Stimulated activated CD4-positive, alpha-beta T cell treated with anti-CD3 and anti-CD28 coated beads, TNF-alpha, amount 100 ng/mL, for 4 hours (primary cell): ENCODE results near the gene HIPK1.

ENCODE experiments used
- DNase-seq, 3 experiments: peaks; one replicate each; pipeline ENCODE4 v3.0.0-alpha.2; 2020; ENCODE audit warnings: low read depth in 3 of 3

HIPK1 gene

GRCh38 chr1:113913887-113914664 lies 15.0 kb upstream of the HIPK1 start:
- no peak for DNase-seq

- no peak for DNase-seq
Observed at GRCh38 chr1:113916974-113917373, 12.2 kb upstream of the HIPK1 start.

DNA sequence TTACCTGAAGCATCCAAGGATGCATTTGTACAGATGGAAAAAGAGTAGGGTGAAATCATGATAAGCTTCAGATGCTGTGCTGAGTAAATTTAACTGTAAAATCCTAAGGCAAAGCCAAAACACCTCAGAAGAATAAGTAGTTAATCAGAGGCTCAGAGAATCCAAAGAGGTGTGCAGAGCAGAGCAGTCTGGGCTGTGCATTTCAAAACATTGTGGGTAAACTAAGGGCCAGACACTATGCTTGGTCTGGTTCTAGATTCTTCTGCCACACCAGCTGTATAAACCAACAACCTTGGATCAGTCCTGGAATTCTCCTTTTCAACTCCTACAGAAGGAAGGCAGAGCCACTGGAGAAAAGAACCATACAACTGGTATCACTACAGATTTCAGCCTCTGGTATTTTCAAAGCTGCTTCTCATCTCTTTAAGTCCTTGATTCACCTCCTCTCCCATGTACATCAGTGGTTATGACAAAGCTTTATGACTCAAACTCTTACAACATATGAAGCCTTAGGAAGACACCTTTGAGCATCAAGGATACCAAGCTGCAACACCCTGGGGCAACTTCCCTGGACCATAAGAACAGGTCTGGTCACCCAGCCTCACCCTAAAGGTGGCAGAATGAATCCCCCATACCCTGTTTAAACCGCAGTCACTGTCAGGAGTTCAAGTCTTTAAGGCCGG lies 11.6 kb upstream of the HIPK1 start:
- DNase-seq, result no peak

DNA sequence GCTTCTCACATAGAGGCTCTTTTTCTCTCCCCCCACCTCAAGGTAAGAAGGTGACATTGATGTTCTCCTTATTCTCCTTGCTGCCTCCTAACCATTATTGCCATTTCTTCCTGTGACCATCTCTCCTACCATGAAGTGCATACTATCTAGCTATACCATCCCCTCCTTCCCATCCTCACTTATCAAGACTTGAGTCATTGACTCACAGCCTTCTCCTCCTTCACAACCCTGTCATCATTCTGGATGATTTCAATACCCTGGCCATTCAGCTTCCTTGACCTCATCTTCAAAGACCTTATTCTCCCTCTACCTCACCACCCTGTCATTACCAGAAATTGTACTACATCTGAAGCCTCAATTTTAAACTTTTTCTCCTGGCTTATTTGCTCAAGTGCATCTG lies 10.9 kb upstream of the HIPK1 start:
- no peak for DNase-seq

- no peak for DNase-seq
Observed at GRCh38 chr1:113922957-113923356, 6.2 kb upstream of the HIPK1 start.

DNA sequence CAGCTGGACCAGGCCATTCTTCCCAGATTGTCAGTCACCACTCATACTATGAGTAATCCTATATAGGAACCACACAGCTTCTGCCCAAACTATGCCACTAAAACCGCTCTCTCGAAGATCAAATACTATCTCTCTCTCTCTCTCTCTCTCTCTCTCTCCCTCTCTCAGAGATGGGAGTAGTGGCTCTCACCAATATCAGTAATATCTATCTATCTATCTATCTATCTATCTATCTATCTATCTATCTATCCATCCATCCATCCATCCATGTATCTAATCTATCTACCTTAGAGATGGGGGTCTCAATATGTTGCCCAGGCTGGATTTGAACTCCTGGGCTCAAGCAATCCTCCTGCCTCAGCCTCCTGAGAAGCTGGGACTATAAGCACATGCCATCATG lies 4.7 kb upstream of the HIPK1 start:
- no peak for DNase-seq

DNA sequence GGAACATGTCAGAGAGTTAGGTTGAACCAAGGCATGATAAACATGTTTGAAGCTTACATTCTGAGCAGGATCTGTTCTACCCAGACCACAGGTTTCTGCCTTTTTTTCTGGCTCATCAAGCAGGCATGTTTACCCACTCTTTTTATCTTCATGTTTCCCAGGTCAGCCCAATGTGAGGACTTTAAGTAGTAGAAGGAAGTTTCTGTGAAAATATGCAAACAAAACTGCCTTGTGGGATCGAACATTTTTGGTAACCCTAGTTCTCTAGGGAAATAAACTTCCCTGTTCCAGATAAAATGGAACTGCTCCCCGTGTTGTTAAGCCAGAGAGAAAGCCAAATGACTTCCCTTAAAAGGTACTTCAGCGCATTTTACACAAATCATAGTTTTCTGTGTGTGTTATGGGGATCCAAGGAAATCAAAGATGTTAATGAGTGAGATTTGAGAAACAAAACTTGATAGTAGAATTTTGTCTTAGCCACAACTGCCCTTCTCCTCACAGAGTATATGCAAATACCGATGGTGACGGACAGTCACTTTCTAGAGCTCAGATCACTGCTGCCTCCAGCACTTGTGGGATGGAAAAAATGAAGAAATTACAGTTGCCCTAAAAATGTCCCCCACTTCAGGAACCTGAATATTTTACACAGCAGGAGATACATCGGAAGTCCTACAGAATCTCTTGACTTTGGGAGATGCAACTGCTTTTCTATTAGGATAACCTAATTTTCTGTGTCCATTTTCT lies 765 bp upstream of the HIPK1 start:
- no peak for DNase-seq

DNA sequence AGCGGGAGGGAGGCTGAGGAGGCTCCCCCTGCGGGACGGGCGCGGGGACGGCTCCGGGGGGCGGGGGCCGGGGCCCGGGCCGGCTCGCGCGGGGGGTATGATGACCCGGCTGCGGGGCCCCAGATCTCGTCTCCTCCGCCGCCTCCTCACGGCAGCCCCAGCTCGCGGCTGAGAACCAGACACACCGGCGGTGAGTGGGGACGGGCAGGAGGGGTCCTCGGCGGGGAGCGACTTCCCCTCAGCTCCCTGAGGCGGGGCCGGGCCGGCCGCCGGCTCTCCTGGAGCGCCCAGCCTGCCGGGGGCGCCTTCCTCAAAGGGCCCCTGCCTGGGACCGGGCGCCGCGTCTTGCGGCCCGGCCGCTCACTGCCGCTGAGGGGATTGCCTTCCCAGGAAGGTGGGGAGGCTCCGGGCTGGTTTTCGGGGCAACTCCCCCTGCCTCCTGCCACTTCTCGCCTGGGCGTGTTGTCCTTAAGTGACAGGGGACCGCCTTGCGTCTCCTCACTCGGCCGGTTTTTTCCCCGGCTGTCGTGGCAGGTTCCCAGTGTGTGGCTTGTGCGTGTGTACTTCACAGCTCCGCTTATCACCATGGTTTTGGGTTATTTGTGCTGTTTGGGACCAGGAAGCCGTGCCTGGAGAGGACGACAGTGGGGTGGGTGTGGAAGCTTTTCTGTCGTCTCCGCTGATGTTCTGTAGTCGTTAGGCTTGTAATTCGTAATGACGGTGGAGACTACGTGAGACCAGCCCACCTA lies 800 bp downstream of the HIPK1 start:
- DNase-seq, result peak; percentile 30 to 44 (median 31)

DNA sequence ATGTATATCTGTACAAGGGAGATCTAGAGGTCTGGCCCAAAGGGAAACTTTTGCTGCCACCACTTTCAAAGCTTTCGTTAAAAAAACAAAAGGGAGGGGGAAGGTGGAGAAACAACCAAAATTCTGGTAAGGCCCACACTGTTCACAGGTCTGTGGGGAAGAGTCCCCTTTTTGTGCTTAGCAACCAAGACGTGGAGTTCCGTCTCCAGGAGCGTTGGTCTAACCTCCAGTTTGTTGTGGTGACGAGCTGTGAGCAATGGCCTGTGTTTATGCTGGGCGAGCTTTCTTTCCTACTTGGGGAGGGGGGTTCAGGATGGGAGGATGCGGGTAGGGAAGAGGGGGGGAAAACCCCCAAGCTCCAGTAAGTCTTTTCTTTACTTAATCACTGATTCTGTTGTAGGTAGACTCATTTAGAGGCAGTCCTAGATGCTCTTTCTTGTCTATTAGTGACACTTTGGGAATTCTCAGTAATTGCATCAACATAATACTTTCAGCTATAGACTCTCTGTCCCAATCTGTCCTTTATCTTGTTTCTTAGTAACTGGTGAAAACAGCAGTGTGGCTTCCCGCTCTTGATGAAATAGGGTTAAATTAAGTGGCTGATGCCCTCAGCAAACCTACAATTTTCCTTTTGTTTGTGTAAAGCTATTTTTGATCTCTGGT lies 1.5 kb downstream of the HIPK1 start:
- DNase-seq, result peak in 1 of 3 experiments; percentile 41

DNA sequence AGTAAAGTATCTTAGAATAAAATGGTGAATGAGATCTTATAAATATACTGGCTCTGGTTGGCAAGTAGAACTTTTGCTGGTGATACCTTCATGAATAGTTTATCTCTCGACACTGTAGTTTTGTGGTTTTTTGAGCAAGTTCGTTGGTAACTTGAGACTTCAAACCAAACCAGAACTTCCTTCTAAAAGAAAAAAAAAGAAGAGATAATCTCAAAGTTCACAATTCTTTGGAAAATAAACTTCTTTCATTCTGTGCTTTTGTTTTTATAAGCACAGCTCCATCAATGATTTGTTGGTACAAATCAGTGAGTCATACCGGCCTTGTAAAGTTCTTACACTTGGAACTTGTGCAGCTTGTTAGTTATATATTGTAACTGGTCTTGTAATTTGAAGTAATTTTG lies 2.3 kb downstream of the HIPK1 start:
- DNase-seq, result no peak

DNA sequence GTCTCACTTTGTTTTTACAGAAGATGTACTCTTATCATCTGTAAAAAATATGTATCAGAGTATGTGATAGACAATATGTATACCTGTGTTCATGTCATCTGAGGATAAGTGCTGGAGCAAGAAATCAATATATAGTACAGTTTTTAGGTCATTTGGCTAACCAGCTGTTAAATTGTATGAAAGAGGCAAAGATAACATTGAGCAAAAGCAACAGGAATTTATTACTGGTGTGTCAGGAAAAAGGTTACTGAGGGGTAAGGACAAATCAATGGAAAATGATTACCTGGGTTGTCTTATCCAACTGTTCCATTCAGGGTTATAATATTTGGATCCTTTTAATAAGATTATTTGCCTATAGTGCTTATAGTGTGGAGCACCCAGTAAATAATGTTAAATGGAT lies 4.9 kb downstream of the HIPK1 start:
- no peak for DNase-seq

- DNase-seq, result no peak
Observed at GRCh38 chr1:113934511-113935055, 5.5 kb downstream of the HIPK1 start.

DNA sequence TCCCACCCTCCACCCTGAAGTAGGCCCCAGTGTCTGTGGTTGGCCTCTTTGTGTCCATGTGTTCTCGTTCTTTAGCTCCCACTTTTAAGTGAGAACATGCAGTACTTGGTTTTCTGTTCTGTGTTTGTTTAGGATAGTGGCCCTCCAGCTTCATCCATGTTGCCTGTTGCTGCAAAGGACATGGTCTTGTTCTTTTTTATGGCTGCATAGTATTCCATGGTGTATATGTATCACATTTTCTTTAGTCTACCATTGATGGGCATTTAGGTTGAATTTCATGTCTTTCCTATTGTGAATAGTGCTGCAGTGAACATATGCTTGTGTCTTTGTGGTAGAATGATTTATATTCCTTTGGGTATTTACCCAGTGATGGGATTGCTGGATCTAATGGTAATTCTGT lies 6.1 kb downstream of the HIPK1 start:
- DNase-seq, result no peak

DNA sequence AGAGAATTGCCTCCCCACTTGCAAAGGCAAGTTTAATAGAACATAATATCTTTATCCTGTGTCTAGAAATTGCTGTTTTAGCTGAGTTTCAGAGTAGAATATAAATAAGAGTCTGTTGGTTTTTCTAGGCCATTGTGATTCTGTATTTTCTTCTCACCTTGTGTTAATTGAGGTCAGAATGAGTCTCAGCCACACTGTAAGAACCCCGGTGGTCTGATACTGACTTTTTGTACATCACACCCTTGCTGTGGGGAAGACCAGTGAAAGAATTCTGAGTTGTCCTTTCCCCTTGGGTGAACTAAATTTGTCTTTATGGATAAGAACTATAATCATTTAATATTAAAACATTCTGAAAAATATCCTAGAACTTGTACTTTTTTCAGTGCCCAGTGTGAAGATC lies 6.8 kb downstream of the HIPK1 start:
- DNase-seq, result no peak

GRCh38 chr1:113937146-113937545 lies 8.0 kb downstream of the HIPK1 start:
- no peak for DNase-seq

DNA sequence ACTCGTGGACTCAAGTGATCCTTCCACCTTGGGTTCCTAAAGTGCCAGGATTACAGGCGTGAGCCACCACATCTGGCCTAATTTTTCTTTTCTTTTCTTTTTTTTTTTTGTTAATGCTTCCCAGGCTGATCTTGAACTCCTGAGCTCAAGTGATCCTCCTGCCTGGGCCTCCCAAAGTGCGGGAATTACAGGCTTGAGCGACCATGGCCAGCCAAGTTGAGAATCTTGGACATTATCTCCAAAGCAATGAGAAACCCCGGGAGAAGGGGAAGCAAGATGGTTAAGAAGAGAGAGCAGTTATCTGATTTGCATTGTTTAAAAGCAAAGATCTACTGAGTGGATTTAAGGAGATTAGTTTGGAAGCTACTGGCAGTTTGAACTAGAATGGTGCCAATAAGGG lies 9.1 kb downstream of the HIPK1 start:
- no peak for DNase-seq

DNA sequence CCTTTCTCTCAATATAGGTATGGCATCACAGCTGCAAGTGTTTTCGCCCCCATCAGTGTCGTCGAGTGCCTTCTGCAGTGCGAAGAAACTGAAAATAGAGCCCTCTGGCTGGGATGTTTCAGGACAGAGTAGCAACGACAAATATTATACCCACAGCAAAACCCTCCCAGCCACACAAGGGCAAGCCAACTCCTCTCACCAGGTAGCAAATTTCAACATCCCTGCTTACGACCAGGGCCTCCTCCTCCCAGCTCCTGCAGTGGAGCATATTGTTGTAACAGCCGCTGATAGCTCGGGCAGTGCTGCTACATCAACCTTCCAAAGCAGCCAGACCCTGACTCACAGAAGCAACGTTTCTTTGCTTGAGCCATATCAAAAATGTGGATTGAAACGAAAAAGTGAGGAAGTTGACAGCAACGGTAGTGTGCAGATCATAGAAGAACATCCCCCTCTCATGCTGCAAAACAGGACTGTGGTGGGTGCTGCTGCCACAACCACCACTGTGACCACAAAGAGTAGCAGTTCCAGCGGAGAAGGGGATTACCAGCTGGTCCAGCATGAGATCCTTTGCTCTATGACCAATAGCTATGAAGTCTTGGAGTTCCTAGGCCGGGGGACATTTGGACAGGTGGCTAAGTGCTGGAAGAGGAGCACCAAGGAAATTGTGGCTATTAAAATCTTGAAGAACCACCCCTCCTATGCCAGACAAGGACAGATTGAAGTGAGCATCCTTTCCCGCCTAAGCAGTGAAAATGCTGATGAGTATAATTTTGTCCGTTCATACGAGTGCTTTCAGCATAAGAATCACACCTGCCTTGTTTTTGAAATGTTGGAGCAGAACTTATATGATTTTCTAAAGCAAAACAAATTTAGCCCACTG lies 11.5 kb downstream of the HIPK1 start:
- no peak for DNase-seq

DNA sequence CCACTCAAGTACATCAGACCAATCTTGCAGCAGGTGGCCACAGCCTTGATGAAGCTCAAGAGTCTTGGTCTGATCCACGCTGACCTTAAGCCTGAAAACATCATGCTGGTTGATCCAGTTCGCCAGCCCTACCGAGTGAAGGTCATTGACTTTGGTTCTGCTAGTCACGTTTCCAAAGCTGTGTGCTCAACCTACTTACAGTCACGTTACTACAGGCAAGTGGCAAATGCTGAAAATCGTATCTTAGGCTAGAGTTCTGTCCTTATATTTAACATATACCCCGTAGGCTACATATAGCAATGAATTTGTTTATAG lies 12.1 kb downstream of the HIPK1 start:
- no peak for DNase-seq

DNA sequence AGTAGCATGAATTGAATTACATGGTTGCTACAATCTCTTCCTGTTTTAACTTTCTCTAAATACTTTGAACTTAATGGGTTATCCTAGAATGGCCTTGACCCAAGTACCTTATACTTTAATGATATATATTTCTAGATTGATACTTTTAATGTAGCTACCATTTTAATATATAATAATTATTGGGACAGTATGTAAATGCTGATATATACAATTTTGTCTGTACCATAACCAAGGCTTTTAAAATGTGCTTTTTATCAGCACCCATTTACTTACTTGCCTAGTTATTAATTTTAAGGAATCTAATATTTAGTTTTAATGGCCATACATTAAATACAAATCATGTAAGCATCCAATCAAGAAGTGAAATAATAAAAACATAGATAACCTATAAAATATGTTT lies 13.4 kb downstream of the HIPK1 start:
- no peak for DNase-seq

DNA sequence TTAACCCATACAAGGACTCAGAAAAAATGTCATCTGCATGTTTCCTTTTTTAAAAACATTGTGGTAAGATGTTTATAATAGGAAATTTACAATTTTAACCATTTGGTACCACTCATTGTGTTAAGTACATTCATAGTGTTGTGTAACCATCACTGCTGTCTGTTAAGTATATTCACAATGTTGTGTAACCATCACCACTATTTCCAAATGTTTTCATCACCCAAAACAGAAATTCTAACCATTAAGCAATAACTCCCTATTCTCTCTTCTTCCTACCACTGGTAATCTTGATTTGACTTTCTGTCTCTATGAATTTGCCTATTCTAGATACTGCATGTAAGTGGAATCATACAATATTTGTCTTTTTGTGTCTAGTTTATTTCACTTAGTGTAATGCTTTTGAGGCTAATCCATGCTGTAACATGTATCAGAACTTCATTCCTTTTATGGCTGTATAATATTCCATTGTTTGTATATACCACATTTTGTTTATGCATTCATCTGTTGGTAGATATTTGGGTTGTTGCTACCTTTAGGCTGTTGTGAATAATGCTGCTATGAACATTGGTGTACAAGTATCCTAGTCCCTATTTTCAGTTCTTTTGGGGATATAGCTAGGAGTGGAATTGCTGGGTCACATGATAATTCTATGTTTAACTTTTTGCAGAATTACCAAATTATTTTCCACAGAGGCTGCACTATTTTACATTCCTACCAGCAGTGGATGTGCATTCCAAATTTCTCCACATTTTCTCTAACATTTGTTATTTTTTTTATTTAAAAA lies 14.1 kb downstream of the HIPK1 start:
- DNase-seq, result no peak
